CD14-positive monocyte (primary cell): ENCODE results near the gene DCP2. TPM values are rescaled to one million over a fixed set of nuclear protein-coding genes. Genes with fewer than 3 reads are reported as not detected.

ENCODE experiments used
- DNase-seq, 3 donors: peaks; one replicate each; pipeline ENCODE4 v3.0.0-alpha.2; 2011 to 2022
- H2AFZ ChIP-seq: 2 replicates; pipeline ENCODE4 v1.6.0; 2012; ENCODE audit warnings: mild to moderate bottlenecking, low read depth, low read length, inconsistent platforms; ENCODE audit not compliant: insufficient read depth, poor library complexity, severe bottlenecking
- H3K27ac ChIP-seq, 2 donors: 1 replicate in 1 of 2; 2 replicates in 1 of 2; pipeline ENCODE4 v1.5.1; 2012 to 2013; ENCODE audit warnings: low read length in 2 of 2, control low read depth in 1 of 2, inconsistent platforms in 1 of 2, low read depth in 1 of 2, mild to moderate bottlenecking in 1 of 2
- H3K27me3 ChIP-seq, 2 donors: one replicate each; pipeline versions ENCODE4 v1.6.0 to v1.6.1; 2011 to 2013; ENCODE audit warnings: low read length in 2 of 2; ENCODE audit not compliant: control insufficient read depth in 2 of 2, insufficient read depth in 2 of 2
- H3K36me3 ChIP-seq, 2 donors: replicated peaks in 1 of 2; 1 replicate in 1 of 2; 2 replicates in 1 of 2; pipeline versions ENCODE4 v1.5.1 to v1.6.1; 2012 to 2013; ENCODE audit warnings: low read length in 2 of 2, control low read depth in 1 of 2, inconsistent platforms in 1 of 2, mild to moderate bottlenecking in 1 of 2; ENCODE audit not compliant: insufficient read depth in 2 of 2, control insufficient read depth in 1 of 2
- H3K4me1 ChIP-seq, 2 donors: 1 replicate in 1 of 2; 2 replicates in 1 of 2; pipeline versions ENCODE4 v1.5.1 to v1.6.1; 2012 to 2013; ENCODE audit warnings: low read length in 2 of 2, control low read depth in 1 of 2, inconsistent platforms in 1 of 2, mild to moderate bottlenecking in 1 of 2, moderate library complexity in 1 of 2; ENCODE audit not compliant: insufficient read depth in 2 of 2, control insufficient read depth in 1 of 2
- H3K4me2 ChIP-seq: replicated peaks from 2 replicates; pipeline ENCODE3; 2012; ENCODE audit warnings: low read length, moderate library complexity, mild to moderate bottlenecking; ENCODE audit not compliant: poor library complexity, severe bottlenecking; ENCODE audit errors: extremely low read depth
- H3K4me3 ChIP-seq, 3 experiments: fragments of 200-600 bp in 1 of 3; sonication (generic) in 1 of 3; replicated peaks in 1 of 3; 1 replicate in 2 of 3; 2 replicates in 1 of 3; pipeline ENCODE4 v1.5.1; 2011 to 2013; ENCODE audit warnings: low read length in 3 of 3, mild to moderate bottlenecking in 3 of 3, control low read depth in 2 of 3, low read depth in 2 of 3, inconsistent platforms in 1 of 3, moderate library complexity in 1 of 3
- H3K79me2 ChIP-seq: 2 replicates; pipeline ENCODE4 v1.6.0; 2012; ENCODE audit warnings: mild to moderate bottlenecking, control low read depth, inconsistent platforms, low read length, moderate library complexity; ENCODE audit not compliant: insufficient read depth
- H3K9ac ChIP-seq: 2 replicates; pipeline ENCODE4 v1.6.0; 2017; ENCODE audit warnings: low read length, mild to moderate bottlenecking; ENCODE audit not compliant: insufficient read depth, poor library complexity, severe bottlenecking
- H3K9me3 ChIP-seq, 2 donors: replicated peaks in 1 of 2; 1 replicate in 1 of 2; 2 replicates in 1 of 2; pipeline versions ENCODE4 v1.5.1 to v1.6.1; 2012 to 2013; ENCODE audit warnings: low read length in 2 of 2, control low read depth in 1 of 2; ENCODE audit not compliant: control insufficient read depth in 1 of 2, insufficient read depth in 1 of 2
- H4K20me1 ChIP-seq: 2 replicates; pipeline ENCODE4 v1.6.0; 2012; ENCODE audit warnings: mild to moderate bottlenecking, low read length, control low read depth, moderate library complexity; ENCODE audit not compliant: insufficient read depth
- H3K27ac Mint-ChIP-seq, 7 donors: one replicate each; pipeline ENCODE4 v1.8.0; 2020; ENCODE audit warnings: mild to moderate bottlenecking in 7 of 7, mixed read lengths in 7 of 7, moderate library complexity in 6 of 7, inconsistent platforms in 2 of 7
- H3K27me3 Mint-ChIP-seq, 3 donors: one replicate each; pipeline ENCODE4 v1.8.0; 2021 to 2022; ENCODE audit warnings: low read depth in 3 of 3, mild to moderate bottlenecking in 3 of 3, mixed read lengths in 3 of 3, moderate library complexity in 3 of 3, inconsistent platforms in 1 of 3
- H3K36me3 Mint-ChIP-seq, 2 donors: one replicate each; pipeline ENCODE4 v1.8.0; 2020; ENCODE audit warnings: mixed read lengths in 2 of 2, inconsistent platforms in 1 of 2, mild to moderate bottlenecking in 1 of 2
- H3K4me1 Mint-ChIP-seq: one replicate; pipeline ENCODE4 v1.8.0; 2020; ENCODE audit warnings: mild to moderate bottlenecking, mixed read lengths
- H3K4me3 Mint-ChIP-seq, 2 donors: one replicate each; pipeline ENCODE4 v1.8.0; 2020; ENCODE audit warnings: mild to moderate bottlenecking in 2 of 2, mixed read lengths in 2 of 2, moderate library complexity in 1 of 2
- H3K9me3 Mint-ChIP-seq, 7 donors: one replicate each; pipeline ENCODE4 v1.8.0; 2020 to 2022; ENCODE audit warnings: mixed read lengths in 7 of 7, mild to moderate bottlenecking in 6 of 7, moderate library complexity in 6 of 7, inconsistent platforms in 2 of 7
- WGBS: methylation state at CpG from one replicate; pipeline ENCODE4 v1.1.5; 2013; ENCODE audit warnings: missing lambda C conversion rate; ENCODE audit not compliant: insufficient coverage; 5-methylcytosine and 5-hydroxymethylcytosine counted together
- intact Hi-C, 2 donors: fragments of 100-400 bp; cut with micrococcal nuclease; formaldehyde crosslinking; loops; one replicate each; pipeline versions ENCODE4 v1.15.0 to v1.15.1; 2023
- polyA plus RNA-seq, 3 donors: library from polyadenylated mRNA; depleted of rRNA in 1 of 3; unstranded in 2 of 3; stranded (reverse) in 1 of 3; fragments of 300-500 nt in 2 of 3; fragments of >200 nt in 1 of 3; fragmentation: Illumina TruSeq in 2 of 3; gene quantifications; 1 replicate in 2 of 3; 2 replicates in 1 of 3; pipeline ENCODE4 v1.2.3, GENCODE V29; 2012 to 2021
- TF ChIP-seq, protein P1 (sequence below): fragments of 200-600 bp; IDR thresholded peaks from one replicate; pipeline ENCODE4 v1.8.0; 2022; ENCODE audit warnings: antibody characterized with exemption, mild to moderate bottlenecking

Gene DCP2
- polyA plus RNA-seq, 3 donors, result 24.0 to 62.2 (median 58.9) TPM

GRCh38 chr5:113050721-113051382, 74.3 kb downstream of the DCP2 start:
- H3K9me3 ChIP-seq, result no peaks in the 10 kb centered on the region
- H2AFZ ChIP-seq, result peak overlapping the region; percentile 0
- H3K4me3 ChIP-seq, result no peak overlapping the region
- Mint-ChIP-seq H3K27me3 (peaks cover 2 to 4% (median 3%) of the 10 kb centered on the region in 3 donors), H3K27ac (peak overlapping the region in 6 of 7 donors; percentile 8 to 73 (median 39)), H3K9me3 (no peaks in the 10 kb centered on the region), H3K36me3 (no peaks in the 10 kb centered on the region), H3K4me1 (peaks cover 45% of the 10 kb centered on the region), H3K4me3 (peak overlapping the region in 1 of 2 donors; percentile 54)
- H3K79me2 ChIP-seq, result no peaks in the 10 kb centered on the region
- peak; percentile 31 to 55 (median 31) for DNase-seq
- H3K36me3 ChIP-seq, result no peaks in the 10 kb centered on the region
- H3K4me2 ChIP-seq, result no peak overlapping the region
- H3K9ac ChIP-seq, result no peak overlapping the region
- peaks cover 37 to 47% of the 10 kb centered on the region in 2 donors for H3K4me1 ChIP-seq
- intact Hi-C loops, result no loop called here
- no peaks in the 10 kb centered on the region for H3K27me3 ChIP-seq
- no peaks in the 10 kb centered on the region for H4K20me1 ChIP-seq
- 63% methylated on average over 5 of the region's 9 CpGs for WGBS
- TF ChIP-seq, protein P1, sequence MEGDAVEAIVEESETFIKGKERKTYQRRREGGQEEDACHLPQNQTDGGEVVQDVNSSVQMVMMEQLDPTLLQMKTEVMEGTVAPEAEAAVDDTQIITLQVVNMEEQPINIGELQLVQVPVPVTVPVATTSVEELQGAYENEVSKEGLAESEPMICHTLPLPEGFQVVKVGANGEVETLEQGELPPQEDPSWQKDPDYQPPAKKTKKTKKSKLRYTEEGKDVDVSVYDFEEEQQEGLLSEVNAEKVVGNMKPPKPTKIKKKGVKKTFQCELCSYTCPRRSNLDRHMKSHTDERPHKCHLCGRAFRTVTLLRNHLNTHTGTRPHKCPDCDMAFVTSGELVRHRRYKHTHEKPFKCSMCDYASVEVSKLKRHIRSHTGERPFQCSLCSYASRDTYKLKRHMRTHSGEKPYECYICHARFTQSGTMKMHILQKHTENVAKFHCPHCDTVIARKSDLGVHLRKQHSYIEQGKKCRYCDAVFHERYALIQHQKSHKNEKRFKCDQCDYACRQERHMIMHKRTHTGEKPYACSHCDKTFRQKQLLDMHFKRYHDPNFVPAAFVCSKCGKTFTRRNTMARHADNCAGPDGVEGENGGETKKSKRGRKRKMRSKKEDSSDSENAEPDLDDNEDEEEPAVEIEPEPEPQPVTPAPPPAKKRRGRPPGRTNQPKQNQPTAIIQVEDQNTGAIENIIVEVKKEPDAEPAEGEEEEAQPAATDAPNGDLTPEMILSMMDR, result no peak
- peak overlapping the region; percentile 1 to 11 for H3K27ac ChIP-seq

DNA sequence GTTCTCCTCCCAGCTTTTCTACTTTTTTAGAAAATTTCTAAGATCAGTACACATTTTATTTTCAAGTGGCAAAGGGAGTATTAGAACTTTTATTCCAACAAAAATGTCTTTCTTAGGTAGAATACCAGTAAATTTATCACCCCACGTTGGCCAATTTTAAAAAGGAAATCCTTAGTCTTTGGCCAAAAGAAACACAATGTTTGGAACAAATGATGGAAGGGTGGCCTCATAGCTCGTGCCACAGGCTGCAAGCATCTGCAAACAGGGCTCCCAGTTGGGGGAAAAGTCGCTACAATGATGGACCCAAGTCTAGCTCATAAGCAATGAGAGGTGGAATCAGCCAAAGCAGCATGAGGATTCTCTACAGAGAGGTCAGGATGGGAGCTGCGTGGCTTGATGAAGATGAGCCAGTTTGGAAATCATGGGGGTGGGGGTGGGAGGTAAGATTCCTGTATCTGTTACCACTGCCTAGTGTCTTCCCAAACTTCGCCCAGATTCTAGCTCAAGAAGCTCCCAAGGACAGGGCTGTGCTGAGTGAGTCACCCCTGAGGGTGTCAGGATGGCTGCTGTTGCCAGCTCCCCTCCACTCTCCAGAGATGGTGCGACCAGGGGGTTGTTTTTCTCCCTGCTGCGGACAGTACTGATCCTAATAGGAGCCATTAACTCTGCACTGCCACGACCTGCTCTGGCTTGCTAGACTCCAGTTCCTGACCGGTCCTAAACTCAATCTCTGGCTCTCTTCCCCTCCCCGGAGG, 75.6 kb downstream of the DCP2 start:
- Mint-ChIP-seq H3K4me3 (no peak overlapping the region), H3K36me3 (no peaks in the 10 kb centered on the region), H3K9me3 (no peaks in the 10 kb centered on the region), H3K27me3 (peaks cover 2 to 6% (median 3%) of the 10 kb centered on the region in 3 donors), H3K27ac (peak overlapping the region in 1 of 7 donors; percentile 11), H3K4me1 (peaks cover 41% of the 10 kb centered on the region)
- H3K36me3 ChIP-seq, result no peaks in the 10 kb centered on the region
- no peaks in the 10 kb centered on the region for H3K9me3 ChIP-seq
- H3K4me1 ChIP-seq, result peaks cover 30 to 36% of the 10 kb centered on the region in 2 donors
- H3K27ac ChIP-seq, result no peak overlapping the region
- no peaks in the 10 kb centered on the region for H3K79me2 ChIP-seq
- WGBS, result 93% methylated on average over 8 of the region's 10 CpGs
- no peak for DNase-seq
- no peaks in the 10 kb centered on the region for H4K20me1 ChIP-seq
- no peak overlapping the region for H3K9ac ChIP-seq
- intact Hi-C loops, result no loop called here
- H3K4me2 ChIP-seq, result no peak overlapping the region
- H3K27me3 ChIP-seq, result no peaks in the 10 kb centered on the region
- H3K4me3 ChIP-seq, result no peak overlapping the region
- no peak overlapping the region for H2AFZ ChIP-seq
- TF ChIP-seq, protein P1, result no peak
